Renal cortex interstitium (tissue), 15 donors: ENCODE data around the gene MMP10. TPM values are rescaled to one million over a fixed set of nuclear protein-coding genes. Genes with fewer than 3 reads are reported as not detected.

Experiments
- DNase-seq, 11 donors: peaks; one replicate each; pipeline ENCODE4 v3.0.0-alpha.2; 2013; ENCODE audit warnings: low read depth in 9 of 11, low spot score in 4 of 11; ENCODE audit errors: extremely low read depth in 1 of 11
- long read RNA-seq, 16 experiments: transcript quantifications; one replicate each; lab custom pipeline, GENCODE V29; 2026
- polyA plus RNA-seq, 3 donors: library from polyadenylated mRNA; unstranded; fragments of 120-200 nt; gene quantifications; one replicate each; pipeline ENCODE4 v1.2.1, GENCODE V29; 2013; ENCODE audit not compliant: insufficient read length in 3 of 3

Gene MMP10
- polyA plus RNA-seq = not detected
- long read RNA-seq, donor 1 = 0 reads
- long read RNA-seq, donor 2 = 0 reads
- long read RNA-seq, donor 3 = 0 reads
- long read RNA-seq, donor 4 = 0 reads
- long read RNA-seq, donor 5 = 0 reads
- long read RNA-seq, donor 6 = 0 reads
- long read RNA-seq, donor 7 = 0 reads
- long read RNA-seq, donor 8 = 0 reads
- long read RNA-seq, donor 9 = 0 reads
- long read RNA-seq, donor 10 = 0 reads
- long read RNA-seq, donor 11 = 0 reads
- long read RNA-seq, donor 12 = 0 reads
- long read RNA-seq, donor 13 = 0 reads
- long read RNA-seq, donor 14 = 0 reads
- long read RNA-seq, donor 15 = 0 reads
- long read RNA-seq, donor 16 = 0 reads

DNA sequence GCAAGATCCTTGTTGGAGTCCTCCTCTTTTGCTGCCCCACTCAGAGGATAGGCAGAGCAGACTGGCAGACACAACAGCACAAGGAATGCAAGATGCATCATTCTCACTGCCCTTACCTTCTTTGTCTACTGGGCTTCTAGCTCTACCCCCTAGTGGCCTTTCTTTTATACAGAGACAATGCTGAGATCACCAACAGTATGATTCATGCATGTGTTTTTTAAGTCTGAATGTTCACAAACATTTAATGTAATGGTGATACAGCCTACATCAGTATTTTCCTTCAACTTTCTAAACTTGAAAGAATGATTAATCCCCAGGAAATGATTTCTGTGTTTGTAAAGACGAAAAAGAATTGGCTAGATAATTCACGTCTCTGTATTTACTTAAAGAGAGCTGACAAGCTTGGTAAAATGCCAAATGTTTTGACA, at the start of gene MMP10:
TSS of gene MMP10 (minus strand) at position 138 of the 428 bp plus-strand sequence. CDS start at position 101, 37 bp downstream.
- DNase-seq = no peak

DNA sequence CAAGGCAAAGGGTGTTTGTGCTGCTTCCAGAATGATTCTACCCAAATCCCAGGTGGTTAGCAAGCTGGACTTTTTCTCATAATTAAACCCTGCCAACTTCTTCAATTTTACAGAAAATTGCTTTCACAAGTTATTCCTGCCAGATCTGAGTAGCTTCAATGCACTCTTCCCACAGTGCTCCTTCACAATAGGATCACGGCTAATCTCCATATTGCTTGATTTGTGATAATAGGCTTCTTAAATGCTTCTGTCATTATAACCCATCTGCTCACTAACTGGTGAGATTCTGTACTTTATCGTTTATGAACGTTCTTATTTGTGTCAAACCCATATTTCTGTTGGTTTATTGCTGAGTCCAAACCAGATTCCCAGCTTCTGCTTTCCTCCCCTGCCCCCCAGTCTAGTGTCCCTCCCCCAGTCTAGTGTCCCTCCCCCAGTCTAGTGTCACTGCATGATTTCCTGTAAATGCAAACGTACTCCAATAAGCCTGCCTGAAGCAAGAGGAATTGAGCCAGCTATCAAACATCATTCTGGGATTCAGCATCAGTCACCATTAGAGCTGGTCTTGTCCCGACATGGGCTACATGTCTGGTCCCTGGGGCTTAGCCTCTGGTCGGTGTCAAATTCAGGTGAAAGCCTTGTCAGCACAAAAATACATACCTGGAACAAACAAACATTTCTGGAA, 49.0 kb upstream of the MMP10 start:
- no peak for DNase-seq

DNA sequence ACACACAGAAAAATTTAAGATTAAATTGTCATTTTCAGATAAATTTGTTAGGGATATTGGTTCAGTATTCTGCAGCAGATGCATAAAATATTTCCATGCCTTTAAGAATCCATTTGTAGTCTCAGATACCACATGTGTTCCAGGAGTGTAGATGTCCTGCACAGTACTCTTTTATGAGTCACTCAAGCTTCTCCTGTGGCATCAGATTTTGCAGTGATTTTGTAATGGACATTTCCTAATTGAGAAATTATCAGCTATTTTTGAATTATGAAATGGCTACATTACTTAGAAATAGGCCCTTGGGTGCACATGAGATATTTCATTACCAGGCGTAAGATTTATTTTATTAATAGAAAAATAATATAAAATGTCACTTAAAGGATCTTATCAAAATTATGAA, 44.1 kb upstream of the MMP10 start:
- DNase-seq = no peak

DNA sequence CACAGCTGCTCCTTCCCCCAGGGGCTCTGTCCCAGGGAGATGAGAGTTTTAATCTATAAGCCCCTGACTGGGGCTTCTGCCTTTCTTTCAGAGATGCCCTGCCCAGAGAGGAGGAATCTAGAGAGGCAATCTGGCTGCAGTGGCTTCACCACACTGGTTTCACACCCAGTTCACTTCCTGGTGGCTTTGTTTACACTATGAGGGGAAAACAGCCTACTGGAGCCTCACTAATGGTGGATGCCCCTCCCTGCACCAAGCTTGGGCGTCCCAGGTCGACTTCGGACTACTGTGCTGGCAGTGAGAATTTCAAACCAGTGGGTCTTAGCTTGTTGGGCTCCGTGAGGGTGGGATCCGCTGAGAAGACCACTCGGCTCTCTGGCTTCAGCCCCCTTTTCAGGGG, 39.1 kb upstream of the MMP10 start:
- no peak for DNase-seq

DNA sequence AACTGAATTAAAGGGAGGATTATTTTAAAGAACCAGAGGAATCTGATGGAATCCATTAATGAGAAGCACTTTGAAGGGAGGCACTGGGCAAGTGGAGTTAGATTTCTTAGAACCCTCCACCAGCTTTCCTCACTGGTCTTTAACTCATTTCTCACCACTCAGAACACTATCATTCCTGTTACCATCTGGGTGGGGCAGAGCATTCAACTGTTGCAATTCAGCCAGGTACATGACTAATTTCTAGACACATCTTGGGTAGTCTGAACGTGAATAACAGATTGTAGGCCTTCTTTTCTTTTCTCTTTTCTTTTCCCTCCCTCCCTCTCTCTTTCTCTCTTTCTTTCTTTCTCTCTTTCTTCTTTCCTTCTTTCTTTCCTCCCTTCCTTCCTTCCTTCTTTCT, 33.1 kb upstream of the MMP10 start:
- no peak for DNase-seq

DNA sequence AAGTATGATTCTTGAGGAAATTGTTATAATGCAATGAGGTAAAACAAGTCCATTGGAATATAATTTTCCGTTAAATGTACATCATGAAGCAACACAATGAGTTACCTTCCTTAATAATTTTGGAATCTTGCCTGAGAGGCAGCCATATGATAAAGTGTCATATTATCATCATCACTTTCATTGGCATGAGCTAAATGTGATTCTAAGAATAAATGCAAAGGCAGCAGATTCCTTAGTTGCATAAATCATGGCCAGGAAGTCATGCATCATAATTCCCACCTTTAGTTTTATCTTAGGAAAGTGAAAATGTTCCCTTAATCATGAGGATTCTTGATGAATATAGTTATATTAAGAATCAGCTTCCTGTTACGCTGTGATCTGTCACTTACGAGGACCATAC, 31.8 kb upstream of the MMP10 start:
- no peak for DNase-seq

DNA sequence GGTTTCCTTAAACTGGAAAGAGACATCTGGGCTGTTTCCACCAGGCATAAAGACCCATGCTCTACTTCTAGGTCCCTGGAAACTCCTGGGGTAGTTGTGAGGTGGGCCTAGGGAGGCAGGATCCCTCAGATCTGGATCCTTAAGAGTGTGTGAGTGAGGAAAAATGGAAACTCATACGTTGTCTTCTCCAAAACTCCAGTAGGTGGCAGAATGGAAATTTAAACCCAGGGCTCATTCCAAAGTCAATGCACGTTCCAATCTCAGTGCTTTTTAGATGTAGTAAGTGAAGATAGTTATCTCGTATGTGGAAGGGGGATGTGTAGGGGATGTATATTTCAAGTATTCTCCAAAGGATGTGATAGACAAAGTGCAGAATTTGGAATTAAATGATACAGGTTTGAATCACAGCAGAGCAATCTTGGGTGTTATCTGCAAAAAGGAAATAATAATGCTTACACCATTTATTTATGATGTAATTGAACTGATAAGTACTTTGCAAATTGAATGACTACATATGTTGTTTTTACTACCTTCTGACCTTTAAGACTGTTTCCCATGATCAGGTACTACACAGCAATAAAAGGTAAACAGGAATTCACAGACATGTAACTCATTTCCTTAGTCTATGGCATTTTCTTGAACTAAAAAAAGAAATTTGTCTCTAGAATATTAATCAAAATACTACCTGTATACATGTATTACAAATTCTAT, 30.7 kb upstream of the MMP10 start:
- peak in 3 of 11 donors; percentile 4 to 13 (median 7) for DNase-seq

DNA sequence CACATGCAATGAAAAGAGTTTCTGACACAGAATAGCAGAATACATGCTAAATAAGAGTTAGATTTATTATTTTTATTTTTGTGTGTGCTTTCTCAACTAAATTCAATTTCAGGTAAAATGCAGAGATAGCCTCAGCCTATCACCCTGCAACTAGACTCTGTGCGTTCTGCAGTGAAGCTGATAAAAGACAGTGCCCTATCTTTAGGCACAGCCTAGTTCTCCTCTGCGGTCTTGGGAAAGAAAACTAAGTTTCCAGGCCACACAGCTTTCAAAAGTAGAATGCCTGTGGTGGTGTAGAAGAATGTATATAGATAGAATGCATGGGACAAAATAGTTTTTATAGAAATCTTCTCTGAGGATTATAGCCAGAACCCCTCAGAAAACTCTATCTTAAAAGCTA, 29.5 kb upstream of the MMP10 start:
- no peak for DNase-seq

DNA sequence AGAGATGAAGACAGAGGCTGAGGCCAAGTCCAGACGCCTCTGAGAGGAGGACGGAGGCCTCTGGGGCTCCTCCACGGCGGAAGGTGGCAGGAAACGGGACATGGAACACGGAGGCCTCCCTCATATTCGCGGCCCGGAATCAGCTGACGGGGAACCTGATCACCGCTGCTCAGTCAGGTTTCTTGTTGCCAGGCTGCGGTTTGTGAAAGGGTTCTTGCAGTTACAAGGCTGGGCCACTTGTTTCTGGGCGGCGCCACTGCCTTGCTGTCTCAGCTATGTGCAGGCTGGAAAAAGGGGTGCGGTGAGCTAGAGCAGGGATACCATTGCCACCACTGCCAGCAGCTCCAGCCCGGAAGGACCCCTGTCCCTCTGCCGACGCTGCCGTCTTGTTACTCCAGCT, 27.5 kb upstream of the MMP10 start:
- no peak for DNase-seq

DNA sequence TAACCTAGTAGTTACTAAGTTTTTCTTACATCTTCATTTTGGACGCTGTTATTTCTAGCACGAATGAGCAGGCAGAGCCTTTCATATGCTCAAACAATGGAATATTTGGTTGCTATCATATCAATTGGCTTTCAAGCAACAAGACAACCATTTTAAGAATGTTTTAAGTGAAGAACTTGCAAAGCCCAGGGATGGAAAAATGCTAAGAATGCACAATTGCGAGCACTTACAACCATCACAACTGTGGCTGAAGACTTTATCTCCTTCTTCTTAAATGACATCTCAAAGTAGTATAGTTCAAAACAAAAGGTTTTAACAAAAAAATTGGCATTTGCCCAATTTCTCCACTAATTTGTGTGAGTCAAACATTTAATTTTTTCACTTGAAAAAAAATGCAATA, 25.9 kb upstream of the MMP10 start:
- no peak for DNase-seq

DNA sequence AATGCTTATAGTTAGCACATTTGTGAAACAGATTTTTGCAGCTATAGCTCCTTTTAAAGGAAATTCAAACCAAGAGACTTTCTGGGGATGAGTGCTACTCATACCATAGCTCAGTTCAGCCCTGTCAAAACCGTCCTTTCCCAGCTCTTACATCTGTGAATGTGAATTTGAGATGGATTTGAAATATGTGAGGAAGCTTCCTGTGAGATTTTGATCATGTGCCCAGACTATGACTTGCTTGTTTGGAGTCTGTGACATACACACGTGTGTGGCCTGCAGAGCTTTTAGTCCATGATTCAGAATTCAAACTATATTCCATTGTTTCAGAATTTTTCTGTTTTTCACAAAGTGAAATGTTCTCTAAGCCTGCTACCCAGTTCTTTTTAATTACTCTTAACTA, 21.9 kb upstream of the MMP10 start:
- DNase-seq = no peak

DNA sequence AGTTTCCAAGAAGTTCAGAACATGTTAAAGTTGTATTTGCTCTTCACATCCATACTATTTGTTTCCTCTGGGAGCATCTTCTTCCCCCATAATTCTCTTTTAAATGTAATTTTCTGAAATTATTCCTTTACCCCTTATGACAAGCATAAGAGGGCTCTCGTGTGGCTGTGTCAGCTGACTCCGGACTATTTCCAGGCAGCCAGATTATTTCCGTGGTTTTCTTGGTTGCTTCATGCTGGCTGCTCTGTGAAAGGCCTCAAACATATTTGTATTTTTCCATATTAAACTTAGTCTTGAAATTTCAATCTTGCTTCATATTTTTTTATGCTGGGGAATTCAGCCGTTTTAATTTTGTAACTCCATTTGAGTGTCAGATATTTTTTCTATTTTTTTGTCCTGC, 20.3 kb upstream of the MMP10 start:
- no peak for DNase-seq

DNA sequence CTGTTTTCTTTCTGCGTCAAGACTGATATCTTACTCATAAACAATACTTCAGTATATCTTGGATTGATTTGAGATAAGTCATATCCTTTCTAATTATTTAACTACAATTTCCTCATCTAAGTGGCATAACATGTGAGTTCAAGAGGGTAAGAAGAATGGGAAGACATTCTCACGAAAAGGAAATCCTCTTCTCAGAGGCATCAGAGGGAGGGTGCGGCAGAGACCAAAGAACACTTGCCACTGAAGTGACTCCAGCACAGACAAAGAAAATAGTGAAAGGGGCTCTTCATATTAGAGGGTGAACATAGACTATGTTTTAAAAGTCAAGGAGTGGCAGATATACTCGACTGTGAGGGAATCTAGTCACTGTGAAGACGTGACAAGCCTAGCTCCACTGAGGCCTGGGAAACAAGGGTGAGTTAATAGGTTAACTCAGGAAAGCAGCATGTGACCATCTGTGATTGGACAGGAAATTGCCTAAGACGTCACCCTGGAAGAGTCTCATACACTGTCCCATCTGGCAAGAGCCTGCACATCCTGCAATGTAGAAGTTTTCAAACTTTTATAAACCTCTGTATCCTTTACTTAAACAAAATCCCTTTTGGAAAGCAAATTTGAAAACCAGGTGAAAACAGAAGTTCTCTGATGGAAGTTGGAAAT, 19.4 kb upstream of the MMP10 start:
- DNase-seq = no peak

DNA sequence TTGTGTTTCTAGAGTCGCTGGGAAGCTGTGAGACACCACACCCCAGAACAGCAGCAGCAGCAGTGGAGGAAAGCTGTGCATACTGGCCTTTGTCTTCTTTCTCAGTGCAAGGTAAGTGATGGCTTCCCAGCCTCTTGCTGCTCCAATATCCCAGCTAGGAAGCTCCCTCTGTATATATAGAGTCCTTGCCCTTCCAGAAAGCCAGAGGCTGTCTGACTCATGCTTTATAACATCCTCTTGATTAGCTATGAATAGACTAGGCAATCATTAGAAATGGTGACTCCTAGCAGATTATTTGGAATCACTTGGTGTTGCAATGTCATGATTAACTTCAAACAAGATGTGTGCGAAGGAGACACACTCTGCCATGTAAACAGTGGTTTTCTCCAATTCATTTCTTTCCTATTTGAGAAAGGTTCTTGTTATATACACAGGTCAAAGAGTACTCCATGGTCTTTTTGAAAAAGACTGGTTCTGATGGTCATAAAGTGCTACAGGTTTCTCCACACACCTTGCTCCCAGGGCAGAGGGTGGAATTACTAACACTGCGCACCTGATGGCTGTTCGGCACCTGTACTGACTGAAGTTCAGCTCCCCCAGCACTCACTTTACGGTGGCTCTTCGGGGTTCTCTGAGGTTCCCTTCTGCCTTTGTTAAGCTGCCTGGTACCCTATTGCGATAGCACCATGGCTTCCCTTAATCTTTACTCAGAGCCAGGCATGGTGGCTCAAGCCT, 17.8 kb upstream of the MMP10 start, which contains the start of gene MMP1:
TSS of gene MMP1 (minus strand) at position 149 of the 735 bp plus-strand sequence. CDS start at position 81, 68 bp downstream.
- DNase-seq = no peak

DNA sequence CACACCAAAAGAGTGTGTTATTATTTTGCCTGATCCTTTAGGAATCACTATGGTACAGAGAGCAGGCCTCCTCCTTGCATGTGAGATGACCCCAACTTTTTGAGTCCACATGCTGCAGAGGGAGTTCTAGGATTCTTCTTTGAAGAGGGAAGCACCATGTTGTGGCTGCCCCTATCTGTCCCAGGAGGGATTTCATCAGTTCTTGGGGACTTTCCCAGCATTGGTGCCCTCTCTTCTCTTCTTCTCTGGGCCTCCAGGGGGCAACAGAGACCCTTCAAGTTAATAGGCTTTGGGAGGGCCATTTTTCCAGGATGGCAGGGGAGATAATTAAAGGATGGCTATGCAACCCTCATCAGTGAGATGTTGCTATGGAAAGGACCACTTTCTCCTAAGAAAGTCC, 14.0 kb upstream of the MMP10 start:
- DNase-seq = no peak

DNA sequence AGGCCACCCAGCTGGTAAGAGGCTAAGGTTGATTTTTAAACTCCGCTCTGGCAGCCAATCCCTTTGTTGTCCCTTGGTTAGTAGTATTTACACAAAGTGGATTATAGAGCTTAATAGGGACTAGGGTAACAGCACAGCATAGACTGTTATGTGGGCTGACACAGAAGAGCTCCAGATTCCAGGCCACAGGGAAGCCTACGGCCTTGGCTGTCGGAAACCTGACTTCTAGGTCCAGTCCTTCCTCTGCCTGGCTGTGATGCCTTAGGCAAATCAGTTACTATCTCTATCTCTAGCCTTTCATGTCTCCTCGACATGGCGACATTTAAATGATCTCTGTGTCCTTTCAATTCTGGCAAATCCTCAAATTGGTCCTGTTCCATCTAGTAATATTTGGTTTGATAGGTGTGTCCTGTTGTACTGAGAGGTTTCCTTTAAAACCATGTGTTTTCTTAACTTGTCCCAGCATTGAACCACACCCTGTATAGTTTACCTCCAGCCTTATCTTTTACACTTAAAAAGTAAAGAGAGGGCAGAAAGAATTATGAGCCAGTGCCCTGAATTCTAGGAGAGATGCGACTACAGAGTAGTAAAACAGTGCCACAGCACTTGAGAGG, 13.4 kb upstream of the MMP10 start:
- no peak for DNase-seq

DNA sequence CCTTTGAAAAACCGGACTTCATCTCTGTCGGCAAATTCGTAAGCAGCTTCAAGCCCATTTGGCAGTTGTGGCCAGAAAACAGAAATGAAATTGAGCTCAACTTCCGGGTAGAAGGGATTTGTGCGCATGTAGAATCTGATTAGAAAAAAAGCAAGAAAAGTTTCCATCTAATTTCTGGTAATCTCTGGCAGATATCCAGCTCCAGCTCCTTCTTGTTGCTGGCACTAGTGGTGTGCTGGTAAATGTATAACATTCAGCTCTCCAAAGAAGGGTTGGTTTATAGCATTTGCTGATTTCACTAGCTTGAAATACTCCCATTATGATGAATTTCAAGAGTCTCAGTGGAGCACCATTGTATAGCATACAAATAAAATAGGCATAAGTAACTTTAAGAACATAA, 12.2 kb upstream of the MMP10 start:
- no peak for DNase-seq

DNA sequence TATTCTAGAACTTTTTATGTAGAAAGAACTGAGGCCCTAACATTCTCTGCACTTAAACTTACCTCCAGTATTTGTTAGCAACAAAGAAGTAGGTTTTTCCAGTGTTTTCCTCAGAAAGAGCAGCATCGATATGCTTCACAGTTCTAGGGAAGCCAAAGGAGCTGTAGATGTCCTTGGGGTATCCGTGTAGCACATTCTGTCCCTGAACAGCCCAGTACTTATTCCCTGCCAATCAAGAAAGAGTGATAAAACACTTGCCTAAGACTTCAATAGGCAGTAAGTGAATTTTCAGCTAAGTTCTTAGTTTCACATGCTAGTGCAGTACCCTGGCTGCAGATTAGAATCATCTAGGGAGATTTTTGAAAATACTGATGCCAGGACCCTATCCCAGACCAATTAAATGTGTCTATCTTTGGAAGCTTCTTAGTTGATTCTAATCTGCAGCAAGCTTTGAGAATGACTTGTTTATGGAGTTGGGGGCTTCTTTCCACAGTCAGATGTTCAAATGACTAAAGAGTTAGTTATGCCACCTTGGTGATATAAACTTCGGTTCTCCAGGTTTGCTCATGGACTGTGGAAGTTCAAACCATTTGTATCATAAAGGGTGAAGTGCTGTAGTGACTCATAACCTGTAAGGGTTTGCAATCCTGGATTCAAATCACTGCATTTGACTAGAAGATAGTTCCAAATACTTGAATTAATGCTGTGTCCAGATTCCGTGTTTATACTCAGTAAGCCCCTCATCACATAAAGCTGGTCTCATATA, 11.0 kb upstream of the MMP10 start:
- no peak for DNase-seq
